Inferior parietal cortex (tissue), 1 donor: ENCODE measurements around the gene AFMID.
"Not testable (repeated sequence)": the region's sequence is repeated elsewhere in the genome, so short reads cannot be mapped to it uniquely, and the experiment has no call there.

Source experiments
- DNase-seq: peaks from one replicate; pipeline ENCODE4 v3.0.0-alpha.2; 2016; ENCODE audit errors: extremely low spot score

The AFMID gene, protein sequence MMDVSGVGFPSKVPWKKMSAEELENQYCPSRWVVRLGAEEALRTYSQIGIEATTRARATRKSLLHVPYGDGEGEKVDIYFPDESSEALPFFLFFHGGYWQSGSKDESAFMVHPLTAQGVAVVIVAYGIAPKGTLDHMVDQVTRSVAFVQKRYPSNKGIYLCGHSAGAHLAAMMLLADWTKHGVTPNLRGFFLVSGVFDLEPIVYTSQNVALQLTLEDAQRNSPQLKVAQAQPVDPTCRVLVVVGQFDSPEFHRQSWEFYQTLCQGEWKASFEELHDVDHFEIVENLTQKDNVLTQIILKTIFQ

GRCh38 chr17:78186692-78187595 is at the start of gene AFMID, which contains the start of gene TK1:
Gene AFMID (plus strand): TSS chr17:78187362. CDS start chr17:78187371, 9 bp downstream.
Gene TK1 (minus strand): TSS chr17:78187052. CDS start chr17:78186994, 58 bp downstream.
- peak; percentile 96 for DNase-seq

DNA sequence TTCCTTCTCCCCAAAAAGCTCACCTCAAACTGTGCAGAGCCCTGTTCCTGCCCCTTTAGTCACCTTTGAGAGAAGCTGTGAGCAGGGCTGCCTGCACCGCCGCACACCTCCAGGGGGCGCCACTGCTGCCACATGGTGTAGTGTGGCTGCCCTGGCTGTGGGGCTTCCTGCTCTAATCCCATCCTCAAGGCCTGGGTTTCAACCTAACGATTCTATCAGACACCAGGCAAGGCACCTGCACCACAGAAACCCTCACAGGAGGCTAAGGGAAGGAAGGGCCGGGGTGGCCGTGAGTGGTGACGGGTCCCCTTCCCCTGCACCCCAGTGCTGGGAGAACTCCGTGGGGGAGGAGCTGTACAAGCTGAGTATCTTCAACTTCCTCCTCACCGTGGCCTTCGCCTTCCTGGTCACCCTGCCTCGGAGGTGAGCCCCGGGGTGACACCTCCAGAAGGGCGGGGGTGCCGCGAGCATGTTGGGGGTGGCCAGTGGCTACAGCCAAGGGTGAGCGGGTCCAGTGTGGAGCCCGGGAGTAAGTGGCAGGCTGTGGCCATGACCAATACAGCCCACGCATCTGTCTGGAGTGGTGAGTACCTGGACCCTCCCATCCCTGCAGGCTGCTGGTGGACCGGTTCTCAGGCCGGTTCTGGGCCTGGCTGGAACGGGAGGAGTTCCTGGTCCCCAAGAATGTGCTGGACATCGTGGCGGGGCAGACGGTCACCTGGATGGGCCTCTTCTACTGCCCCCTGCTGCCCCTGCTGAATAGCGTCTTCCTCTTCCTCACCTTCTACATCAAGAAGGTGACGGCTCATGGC is 49.6 kb upstream of the AFMID start:
- DNase-seq: no peak

- DNase-seq: no peak
Observed at GRCh38 chr17:78138204-78139060, 48.7 kb upstream of the AFMID start.

DNA sequence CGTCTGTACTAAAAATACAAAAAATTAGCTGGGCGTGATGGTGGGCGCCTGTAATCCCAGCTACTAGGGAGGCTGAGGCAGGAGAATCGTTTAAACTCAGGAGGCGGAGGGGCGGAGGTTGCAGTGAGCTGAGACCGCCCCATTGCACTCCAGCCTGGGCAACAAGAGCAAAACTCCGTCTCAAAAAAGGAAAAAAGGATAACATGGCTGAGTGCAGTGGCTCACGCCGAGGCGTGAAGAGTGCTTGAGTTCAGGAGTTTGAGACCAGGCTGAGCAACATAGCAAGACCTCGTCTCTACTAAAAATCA is 47.3 kb upstream of the AFMID start:
- not testable (repeated sequence) for DNase-seq

DNA sequence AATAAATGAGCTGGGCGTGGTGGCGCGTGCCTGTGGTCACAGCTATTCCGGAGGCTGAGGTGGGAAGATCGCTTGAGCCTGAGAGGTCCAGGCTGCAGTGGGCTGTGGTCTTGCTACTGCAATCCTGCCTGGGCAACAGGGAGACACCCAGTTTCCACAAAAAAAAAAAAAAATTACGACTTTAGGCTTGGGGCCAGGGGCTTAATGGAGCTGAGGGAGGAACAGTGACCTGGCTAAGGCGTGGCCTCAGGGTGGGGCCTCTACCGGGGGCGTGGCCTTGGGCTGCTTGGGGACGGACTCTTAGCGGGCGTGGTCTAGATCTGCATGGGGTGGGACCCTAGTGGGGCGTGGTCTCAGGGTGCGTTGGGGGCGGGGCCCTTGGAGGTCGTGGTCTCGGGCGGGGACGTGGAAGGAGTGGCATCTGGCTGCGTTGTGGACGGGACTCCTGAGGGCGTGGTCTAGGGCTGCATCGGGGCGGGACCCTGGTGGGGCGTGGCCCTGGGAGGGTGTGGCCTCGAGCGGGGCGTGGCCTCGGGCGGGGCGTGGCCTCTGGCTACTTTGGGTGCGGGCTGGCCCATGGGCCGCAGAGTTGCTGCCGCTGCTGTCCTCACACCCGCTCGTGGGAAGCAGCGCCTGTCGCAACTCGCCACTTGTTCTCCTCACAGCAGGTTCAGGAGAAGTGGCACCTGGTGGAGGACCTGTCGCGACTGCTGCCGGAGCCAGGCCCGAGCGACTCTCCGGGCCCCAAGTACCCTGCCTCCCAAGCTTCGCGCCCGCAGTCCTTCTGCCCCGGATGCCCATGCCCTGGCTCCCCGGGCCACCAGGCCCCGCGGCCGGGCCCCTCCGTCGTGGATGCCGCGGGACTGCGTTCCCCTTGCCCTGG is 46.8 kb upstream of the AFMID start:
- DNase-seq: peak; percentile 40

GRCh38 chr17:78141437-78142118 is 45.6 kb upstream of the AFMID start:
- no peak for DNase-seq

DNA sequence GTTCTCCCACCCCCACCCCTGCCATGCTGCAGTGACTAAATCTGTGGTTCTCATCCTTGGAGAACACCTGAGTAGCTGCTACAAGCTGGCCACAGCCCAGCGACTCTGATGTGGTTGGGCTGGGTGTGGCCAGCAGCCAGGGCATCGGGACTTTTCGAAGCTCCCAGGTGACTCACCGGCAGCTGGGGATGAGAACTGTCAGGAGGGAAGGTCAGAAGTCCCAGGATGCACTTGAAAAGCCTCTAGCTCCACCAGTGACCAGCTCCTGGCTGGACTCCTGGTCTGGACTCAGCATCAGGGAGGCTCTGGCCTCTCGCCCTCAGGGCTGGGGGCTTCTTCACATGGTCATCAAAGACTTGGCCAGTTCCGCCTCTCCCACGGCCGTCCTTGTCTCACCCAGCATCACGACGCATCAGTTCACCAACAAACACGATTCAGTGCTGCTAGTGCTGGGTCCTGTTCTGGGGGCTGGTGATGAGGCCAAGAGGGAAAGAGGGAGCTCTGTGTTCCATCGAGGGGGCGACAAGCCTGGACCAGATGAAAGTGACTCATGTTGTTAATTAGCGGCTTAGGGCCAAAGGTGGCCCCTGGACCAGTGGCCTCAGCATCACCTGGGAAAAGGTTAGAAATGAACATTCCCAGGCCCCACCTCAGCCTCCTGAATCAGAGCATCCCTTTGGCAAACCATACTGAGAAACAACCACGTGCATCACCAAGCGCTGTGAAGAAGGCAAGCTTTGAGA is 44.9 kb upstream of the AFMID start:
- DNase-seq: no peak

GRCh38 chr17:78143214-78144146 is 43.7 kb upstream of the AFMID start:
- no peak for DNase-seq

GRCh38 chr17:78144147-78144719 is 42.9 kb upstream of the AFMID start:
- DNase-seq: peak; percentile 65

- no peak for DNase-seq
Observed at GRCh38 chr17:78144736-78145641, 42.2 kb upstream of the AFMID start.

DNA sequence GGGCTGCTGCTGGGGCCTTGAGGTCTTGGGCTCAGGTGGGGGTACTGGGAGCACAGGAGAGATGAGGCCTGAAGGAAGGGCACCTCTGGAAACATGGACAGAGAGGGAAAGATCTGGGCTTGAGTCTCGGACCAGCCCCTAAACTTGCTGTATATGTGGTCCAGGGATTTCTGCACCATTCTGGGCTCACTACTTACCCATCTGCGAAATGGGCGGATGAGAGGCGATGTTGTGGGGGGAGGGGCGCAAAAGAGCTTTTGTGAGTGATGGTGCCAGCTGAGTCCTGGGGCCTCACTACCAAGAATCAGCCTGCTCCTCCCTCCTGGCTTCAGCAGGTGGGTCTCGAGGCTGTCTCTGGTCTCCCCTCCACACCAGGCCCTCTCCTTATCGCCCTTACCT is 40.7 kb upstream of the AFMID start:
- DNase-seq: no peak

GRCh38 chr17:78146881-78147280 is 40.3 kb upstream of the AFMID start:
- DNase-seq: no peak

DNA sequence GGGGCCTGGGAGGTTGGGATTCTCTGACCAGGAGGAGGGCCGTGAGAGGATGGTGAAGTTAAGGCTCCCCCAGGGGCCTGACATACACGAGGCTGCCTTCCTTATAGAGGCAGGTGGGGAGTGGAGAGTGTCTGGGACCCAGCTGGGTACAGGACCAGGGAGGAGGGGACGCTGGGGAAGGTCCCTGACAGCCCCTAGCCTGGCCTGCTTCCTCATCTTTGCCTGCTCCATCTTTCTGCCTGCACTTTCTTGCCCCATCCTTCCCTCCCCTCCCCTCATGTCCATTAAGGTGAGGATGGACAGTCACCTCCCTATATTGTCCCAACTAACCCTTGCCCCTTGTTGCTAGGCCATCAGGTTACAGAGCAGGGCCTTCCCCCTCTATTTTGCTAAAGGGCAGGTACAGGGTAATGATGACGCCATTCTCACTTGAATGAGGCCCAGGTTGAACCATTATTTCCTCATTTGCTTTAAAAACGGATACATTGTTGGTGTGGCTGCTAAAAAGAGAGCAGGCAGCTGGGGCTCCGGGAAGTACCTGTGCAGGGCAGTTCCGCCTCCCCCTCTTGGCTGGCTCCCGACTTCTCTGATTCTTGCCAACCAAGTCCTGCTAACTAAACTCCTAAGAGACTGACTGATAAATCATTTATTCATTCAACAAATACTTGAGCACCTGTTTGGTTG is 39.7 kb upstream of the AFMID start:
- DNase-seq: no peak

GRCh38 chr17:78148286-78149016 is 38.7 kb upstream of the AFMID start:
- no peak for DNase-seq

DNA sequence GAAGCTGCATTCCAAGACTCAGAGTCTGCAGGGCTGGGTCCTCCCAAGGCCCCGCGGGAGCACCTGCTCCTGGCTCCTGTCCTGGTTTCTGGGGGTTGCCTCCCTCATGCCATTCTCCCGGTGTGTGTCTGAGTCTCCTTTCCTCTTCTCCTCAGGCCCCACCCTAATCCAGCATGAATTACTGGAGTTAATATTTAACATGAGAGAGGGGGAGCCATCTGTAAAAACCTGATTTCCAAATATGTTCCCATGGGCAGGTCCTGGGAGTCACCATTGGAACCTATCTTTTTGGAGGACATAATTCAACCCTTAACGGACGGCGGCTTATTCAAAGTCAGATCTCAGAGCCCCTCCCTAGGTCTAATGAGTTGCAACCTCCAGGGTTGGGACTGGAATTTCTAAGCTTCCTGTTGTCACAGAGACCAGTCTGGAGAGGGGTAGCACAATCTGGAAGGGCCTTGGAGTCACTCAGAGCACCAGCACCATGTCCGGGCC is 35.6 kb upstream of the AFMID start:
- DNase-seq: no peak
